GM11168 (cell line): ENCODE measurements around the gene CCDC187.

ENCODE experiments used
- in situ Hi-C: fragments of 300-500 bp; cut with MboI; formaldehyde crosslinking; loops from one replicate; pipeline ENCODE4 v1.12.0; 2022; ENCODE audit warnings: low sequenced_read_pairs; ENCODE audit not compliant: unreplicated experiment

Gene CCDC187

DNA sequence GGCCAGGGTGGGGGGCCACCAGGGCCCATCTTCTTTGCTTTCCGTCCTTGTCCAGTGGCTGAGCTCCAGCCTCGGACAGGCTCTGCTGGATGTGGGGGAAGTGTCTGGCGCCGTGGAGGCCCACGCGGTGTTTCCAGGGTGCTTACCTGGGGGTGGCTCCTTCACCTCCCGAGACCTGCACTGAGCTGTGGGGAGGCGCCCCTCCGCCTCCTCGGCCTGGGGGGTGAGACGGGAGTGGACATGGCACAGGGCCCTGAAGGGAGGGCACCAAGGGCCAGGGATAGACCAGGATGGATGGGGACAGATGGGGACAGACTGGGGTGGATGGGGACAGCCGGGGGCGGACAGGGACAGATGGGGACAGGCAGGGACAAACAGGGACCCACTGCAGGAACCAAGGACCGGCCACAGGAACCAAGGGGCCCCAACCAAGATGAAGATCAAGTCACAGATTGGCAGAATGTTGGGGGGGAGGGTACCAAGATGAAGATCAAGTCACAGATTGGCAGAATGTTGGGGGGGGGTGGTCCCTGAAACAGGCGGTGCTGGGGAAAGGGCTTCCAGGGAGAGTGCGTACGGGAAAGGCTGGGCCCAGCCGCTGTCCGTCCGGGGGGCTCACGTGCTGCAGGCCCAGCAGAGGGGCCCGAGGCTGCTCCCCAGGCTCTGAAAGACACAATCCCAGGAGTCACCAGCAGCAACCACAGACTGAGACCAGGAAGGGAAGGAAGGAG, 44.9 kb downstream of the CCDC187 start:
- in situ Hi-C loops, result no loop called here

DNA sequence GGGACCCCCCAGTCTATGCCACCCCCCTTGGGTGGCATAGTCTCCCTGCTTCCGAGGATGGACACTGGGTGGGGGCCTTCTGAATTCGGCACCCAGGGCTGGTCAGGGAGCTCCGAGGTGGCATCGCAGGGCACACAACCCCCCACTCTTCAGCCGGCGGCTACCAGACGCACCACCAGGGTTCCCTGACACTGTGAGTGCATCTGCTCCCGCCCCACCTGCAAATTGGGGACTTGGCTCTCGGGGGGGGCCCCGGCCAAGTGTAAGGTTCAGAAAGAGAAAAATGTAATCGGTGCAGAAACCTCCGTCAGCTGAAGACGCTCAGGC, 45.6 kb downstream of the CCDC187 start:
- in situ Hi-C loops, result no loop called here

DNA sequence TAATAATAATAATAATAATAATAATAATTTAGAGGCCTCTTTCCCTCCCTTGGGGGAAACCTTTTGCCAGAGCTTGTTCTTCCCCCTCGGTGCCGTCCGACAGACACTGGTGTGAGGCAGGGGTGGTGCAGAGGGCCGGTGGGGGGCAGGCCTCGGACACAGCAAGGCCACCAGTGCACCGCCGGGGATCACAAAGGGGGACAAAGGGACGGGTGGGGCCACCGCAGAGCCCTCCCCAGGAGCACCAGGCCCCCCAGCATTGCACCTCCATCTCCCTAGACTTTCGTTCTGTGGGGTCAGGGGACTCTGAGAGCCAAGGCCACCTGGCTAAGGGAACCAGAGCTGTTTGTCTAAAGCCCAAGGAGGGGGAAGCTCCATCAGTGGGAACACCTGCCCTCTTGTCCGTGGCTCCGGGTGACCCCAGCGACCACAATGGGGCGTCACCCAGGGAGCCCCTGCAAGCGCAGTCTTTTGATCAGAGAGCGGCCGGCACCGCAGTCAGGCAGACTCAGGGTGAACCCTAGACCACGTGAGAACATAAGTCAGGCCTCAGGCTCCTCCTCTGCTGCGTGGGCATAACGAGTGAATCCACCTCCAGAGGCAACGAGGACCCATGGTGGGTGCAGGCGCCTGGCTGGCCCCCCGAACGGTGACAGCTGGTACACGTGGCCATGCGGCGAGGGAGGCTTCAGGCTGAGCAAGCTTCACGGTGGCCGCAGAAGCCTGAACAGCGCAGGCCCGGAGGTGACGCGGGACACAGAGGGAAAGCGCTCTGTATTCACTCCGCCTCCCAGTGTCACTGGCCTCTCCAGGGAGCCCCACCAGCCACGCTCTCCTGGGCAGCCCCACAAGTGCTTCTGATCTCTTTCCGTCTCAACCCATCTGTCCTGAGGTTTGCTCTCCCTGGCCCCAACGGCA, 46.3 kb downstream of the CCDC187 start:
- in situ Hi-C loops, result no loop called here

GRCh38 chr9:136255896-136256890, 47.7 kb downstream of the CCDC187 start:
- in situ Hi-C loops, result no loop called here

DNA sequence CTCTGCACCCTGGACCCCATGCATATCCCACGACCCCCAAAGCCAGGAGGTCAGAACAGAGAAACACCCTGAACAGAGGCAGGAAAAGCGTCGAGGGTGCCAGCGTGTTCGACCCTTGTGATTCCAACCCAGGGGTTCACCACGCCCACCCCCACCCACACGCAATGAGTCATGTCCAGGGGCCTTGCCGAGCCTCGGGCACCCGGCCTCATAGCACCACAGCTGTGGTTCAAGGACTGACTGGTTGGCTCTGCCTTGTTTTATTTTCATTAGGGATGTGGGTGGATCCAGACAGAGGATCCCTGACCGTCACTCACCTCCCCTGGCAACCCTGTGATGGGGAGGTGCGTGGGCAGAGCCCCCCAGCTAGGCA, 48.7 kb downstream of the CCDC187 start:
- in situ Hi-C loops, result no loop called here

DNA sequence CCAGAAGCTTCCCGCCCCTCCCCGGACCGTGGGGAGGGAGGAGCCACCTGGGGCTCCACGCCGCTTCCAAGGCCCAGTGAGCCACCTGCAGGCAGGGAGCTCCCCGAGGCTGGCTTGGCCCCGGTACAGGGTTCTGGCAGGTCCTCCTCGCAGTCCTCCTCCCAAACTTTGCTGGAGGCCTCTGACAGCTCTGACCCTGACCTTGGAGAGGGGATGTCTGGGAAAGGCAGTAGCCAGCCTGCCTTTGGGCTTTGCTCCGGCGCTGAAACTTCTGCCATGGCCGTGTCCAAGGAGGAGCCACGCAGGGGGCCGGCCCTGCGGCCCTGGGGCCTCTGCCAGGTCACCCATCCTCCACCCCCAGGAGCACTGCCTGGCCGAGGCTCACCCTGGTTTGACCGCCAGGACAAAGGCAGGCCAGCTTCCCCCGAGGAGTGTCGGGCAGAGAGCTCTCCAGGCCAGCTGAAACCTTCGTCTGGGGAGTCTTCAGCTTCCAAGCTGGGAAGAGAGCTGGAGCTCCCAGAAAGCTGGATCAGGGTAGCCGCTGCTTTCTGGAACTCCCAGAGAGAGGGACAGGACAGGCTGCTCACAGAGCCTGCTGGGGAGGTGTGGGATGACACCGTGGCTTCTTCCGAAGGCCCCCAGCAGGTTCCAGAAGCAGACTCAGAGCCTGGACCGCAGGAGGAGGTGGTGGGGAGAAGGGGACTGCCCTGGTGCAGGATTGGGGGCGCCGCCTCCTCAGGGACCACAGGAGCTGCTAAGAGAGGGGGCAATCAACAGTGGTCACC, 49.3 kb downstream of the CCDC187 start:
- in situ Hi-C loops, result no loop called here

DNA sequence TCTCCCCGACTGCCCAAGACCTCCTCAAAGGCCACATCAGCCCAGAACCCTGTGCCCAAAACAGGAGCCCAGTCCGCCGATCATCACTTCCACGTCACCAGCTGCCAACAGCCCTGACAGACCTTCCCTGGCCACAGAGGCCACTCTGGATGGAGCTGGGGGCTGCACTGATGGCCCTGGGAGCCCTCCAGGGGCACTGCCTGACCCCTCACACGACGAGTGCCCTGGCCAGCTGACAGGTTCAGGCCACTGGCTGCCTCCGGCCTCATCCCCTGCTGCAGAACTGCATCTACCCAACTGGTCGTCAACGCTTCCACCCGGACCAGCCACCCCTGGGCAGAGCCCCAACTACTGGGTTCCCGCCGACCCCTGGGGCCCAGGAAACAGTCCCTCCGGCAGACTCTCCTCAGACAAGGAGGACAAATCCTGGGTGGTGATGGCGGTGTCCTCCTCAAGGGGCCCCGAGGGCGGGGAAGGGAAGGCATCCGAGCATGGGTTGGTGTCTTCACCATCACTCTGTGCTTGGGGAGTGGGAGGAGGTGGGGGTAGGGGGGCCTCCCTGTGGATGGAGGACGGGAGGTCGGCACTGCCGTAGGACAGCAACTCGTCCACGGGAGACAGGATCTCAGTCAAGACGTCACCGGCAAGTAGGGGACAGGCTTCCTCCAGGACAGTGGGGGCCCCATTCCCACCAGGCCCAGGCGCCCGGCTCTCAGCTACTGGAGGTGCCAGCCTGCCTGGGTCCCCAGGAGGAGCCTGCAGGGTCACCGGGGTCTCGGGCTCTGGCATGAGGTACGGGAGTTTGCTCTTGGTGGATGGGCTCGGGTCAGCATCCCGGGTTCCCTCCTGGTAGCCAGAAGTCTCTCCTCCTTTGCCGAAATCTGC, 50.4 kb downstream of the CCDC187 start:
- in situ Hi-C loops, result no loop called here

- in situ Hi-C loops, result no loop called here
Observed at GRCh38 chr9:136252846-136253245, 51.0 kb downstream of the CCDC187 start.

- in situ Hi-C loops, result no loop called here
Observed at GRCh38 chr9:136252281-136252680, 51.6 kb downstream of the CCDC187 start.

- in situ Hi-C loops, result no loop called here
Observed at GRCh38 chr9:136251264-136252115, 52.4 kb downstream of the CCDC187 start.

- in situ Hi-C loops, result no loop called here
Observed at GRCh38 chr9:136250676-136251075, 53.2 kb downstream of the CCDC187 start.

DNA sequence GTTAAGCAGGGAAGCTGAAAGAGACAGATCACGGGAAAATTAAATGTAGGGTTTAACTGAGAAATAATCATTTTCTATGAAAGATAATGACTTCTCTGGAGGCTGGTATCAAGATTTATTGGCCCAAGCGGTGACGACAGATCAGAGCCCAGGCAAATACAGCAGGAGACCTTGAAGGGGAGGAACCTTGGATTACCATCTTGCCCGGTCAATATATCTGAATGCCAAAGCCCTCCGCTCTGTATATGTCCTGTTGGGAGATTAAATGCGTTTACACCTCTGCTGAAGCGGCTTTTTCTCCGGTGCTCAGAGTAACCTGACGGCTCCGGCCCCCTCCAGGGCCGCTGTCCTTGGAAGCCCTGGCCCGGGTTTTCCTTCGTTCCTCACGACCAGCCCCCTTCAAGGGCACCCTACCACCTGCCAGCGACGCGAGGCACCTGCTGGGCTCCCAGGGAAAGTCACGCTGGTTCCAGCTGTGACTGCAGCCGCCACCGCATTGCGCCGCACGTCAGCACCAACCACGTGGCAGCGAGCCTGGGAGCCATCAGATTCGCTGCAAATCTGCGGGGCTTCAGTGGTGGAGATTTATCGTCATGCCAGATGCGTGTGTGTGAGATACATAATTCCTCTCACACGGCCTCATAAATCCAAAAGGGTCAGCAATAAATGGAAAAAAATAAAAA, 53.9 kb downstream of the CCDC187 start:
- in situ Hi-C loops, result no loop called here

DNA sequence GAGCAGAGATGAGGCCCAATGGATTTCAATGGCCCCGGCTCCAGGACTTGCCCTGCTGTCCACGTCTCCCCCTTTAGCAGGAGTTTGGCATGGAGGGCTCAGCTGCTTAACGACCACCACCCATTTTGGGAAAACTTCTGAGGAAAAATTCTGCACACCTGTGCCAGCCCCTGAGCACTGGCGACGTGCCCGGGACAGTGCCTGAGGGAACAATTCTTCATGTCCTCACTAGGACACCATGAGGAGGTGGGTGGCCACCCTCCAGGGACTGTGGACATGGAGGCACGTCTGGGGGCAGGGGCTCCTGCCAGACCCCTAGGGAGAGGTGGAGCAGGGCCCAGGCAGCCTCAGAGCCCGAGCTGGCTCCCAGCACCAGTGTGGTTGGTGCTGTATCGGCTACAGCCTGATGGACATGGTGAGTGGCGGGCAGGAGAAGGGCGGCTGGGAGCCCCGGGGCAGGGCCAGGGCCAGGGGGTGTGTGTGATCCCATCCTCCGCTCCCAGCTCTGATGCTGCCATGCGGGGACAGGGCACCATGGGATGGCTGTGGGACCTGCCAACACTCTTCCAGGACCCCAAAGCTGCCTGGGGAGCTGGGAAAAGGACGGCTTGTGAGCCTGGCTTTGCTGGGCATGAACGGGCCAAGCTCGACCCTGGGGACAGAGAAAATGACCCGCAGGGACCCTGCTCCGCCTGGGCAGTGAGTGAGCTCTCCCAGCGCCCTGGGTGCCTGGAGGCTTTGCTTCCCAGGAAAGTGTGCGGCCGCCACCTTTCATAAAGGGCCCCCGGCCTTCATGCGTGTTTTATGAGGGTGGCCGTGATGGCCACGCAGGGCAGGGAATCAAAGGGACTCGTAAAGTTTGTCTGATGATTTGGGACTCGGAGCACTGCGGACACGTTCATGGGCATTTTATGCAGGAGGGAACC, 54.7 kb downstream of the CCDC187 start:
- in situ Hi-C loops, result no loop called here

- in situ Hi-C loops, result no loop called here
Observed at GRCh38 chr9:136247947-136248637, 55.8 kb downstream of the CCDC187 start.

DNA sequence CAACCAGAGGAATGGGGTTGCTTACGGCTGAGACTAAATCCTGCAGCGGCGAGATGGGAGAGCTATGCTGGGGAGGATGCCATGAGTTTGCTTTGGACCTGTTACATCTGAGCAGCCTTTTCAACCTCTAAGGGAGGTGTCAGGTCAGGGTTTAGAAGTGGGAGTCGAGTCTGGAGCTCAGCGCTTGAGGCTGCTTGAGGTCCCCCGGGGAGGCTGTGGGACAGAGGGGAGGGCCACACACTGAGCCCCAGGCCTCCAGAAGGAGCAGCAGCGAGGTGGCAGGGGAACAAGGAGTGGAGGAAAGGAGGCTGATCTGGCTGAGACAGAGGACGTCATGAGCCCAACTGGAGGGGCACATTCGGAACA, 56.4 kb downstream of the CCDC187 start:
- in situ Hi-C loops, result no loop called here
